Activated CD4-positive, alpha-beta T cell treated with anti-CD3 and anti-CD28 coated beads, Interleukin-2, amount 50 U/mL, for 16 hours (primary cell): ENCODE results near the gene ZSWIM5.
A peak's percentile ranks its signal among the peaks of the same experiment; 100 is the strongest.
"Not testable (repeated sequence)": the region's sequence is repeated elsewhere in the genome, so short reads cannot be mapped to it uniquely, and the experiment has no call there.

Experiments
- DNase-seq: peaks from one replicate; pipeline ENCODE4 v3.0.0-alpha.2; 2020

The ZSWIM5 gene

GRCh38 chr1:45084562-45084961 lies 121.8 kb downstream of the ZSWIM5 start:
- DNase-seq, result no peak

- DNase-seq, result no peak
Measured at GRCh38 chr1:45079533-45079932, 126.9 kb downstream of the ZSWIM5 start.

GRCh38 chr1:45076959-45077358 lies 129.4 kb downstream of the ZSWIM5 start:
- DNase-seq, result not testable (repeated sequence)

GRCh38 chr1:45071567-45071966 lies 134.8 kb downstream of the ZSWIM5 start:
- DNase-seq, result no peak

- DNase-seq, result no peak
Measured at GRCh38 chr1:45067806-45068205, 138.6 kb downstream of the ZSWIM5 start.

GRCh38 chr1:45065083-45065482 lies 141.3 kb downstream of the ZSWIM5 start:
- no peak for DNase-seq

- DNase-seq, result not testable (repeated sequence)
Measured at GRCh38 chr1:45062463-45062862, 143.9 kb downstream of the ZSWIM5 start.

GRCh38 chr1:45059829-45060228 lies 146.6 kb downstream of the ZSWIM5 start:
- no peak for DNase-seq

- no peak for DNase-seq
Measured at GRCh38 chr1:45057542-45057941, 148.9 kb downstream of the ZSWIM5 start.

- DNase-seq, result peak; percentile 14
Measured at GRCh38 chr1:45051005-45051772, 155.2 kb downstream of the ZSWIM5 start.

GRCh38 chr1:45047032-45047431 lies 159.4 kb downstream of the ZSWIM5 start:
- no peak for DNase-seq

- no peak for DNase-seq
Measured at GRCh38 chr1:45044916-45045315, 161.5 kb downstream of the ZSWIM5 start.

GRCh38 chr1:45043094-45043493 lies 163.3 kb downstream of the ZSWIM5 start:
- no peak for DNase-seq

- DNase-seq, result no peak
Measured at GRCh38 chr1:45040297-45040696, 166.1 kb downstream of the ZSWIM5 start.

GRCh38 chr1:45038661-45039364 lies 167.6 kb downstream of the ZSWIM5 start:
- no peak for DNase-seq

- no peak for DNase-seq
Measured at GRCh38 chr1:45038240-45038639, 168.2 kb downstream of the ZSWIM5 start.

GRCh38 chr1:45037456-45037855 lies 168.9 kb downstream of the ZSWIM5 start:
- DNase-seq, result peak; percentile 20

GRCh38 chr1:45035631-45036301 lies 170.6 kb downstream of the ZSWIM5 start:
- DNase-seq, result no peak

GRCh38 chr1:45033356-45033755 lies 173.0 kb downstream of the ZSWIM5 start:
- DNase-seq, result no peak

GRCh38 chr1:45032837-45033236 lies 173.6 kb downstream of the ZSWIM5 start:
- DNase-seq, result no peak

GRCh38 chr1:45026446-45026845 lies 180.0 kb downstream of the ZSWIM5 start:
- DNase-seq, result peak; percentile 45

- DNase-seq, result no peak
Measured at GRCh38 chr1:45023663-45024062, 182.7 kb downstream of the ZSWIM5 start.

GRCh38 chr1:45018599-45019230 lies 187.7 kb downstream of the ZSWIM5 start:
- peak; percentile 66 for DNase-seq
